Stimulated activated CD4-positive, alpha-beta T cell treated with anti-CD3 and anti-CD28 coated beads, Interleukin-1b, Interleukin-23, amount 100 ng/mL, for 4 hours (primary cell): ENCODE results near the gene LTO1.
"Not testable (repeated sequence)": the region's sequence is repeated elsewhere in the genome, so short reads cannot be mapped to it uniquely, and the experiment has no call there.

ENCODE experiments used
- DNase-seq, 2 donors: peaks; one replicate each; pipeline ENCODE4 v3.0.0-alpha.2; 2020; ENCODE audit warnings: low read depth in 2 of 2

The LTO1 gene

GRCh38 chr11:69700278-69701140 is 25.4 kb upstream of the LTO1 start:
- no peak for DNase-seq

GRCh38 chr11:69699213-69699612 is 24.1 kb upstream of the LTO1 start:
- DNase-seq: no peak

GRCh38 chr11:69698362-69698761 is 23.2 kb upstream of the LTO1 start:
- no peak for DNase-seq

- no peak for DNase-seq
Measured at GRCh38 chr11:69697861-69698260, 22.7 kb upstream of the LTO1 start.

- no peak for DNase-seq
Measured at GRCh38 chr11:69697469-69697843, 22.3 kb upstream of the LTO1 start.

- DNase-seq: no peak
Measured at GRCh38 chr11:69696749-69697468, 21.8 kb upstream of the LTO1 start.

GRCh38 chr11:69695995-69696394 is 20.8 kb upstream of the LTO1 start:
- DNase-seq: not testable (repeated sequence)

- no peak for DNase-seq
Measured at GRCh38 chr11:69695581-69695980, 20.4 kb upstream of the LTO1 start.

GRCh38 chr11:69694781-69695180 is 19.6 kb upstream of the LTO1 start:
- no peak for DNase-seq

GRCh38 chr11:69692422-69692821 is 17.3 kb upstream of the LTO1 start:
- no peak for DNase-seq

GRCh38 chr11:69691463-69691862 is 16.3 kb upstream of the LTO1 start:
- no peak for DNase-seq

GRCh38 chr11:69689484-69690319 is 14.5 kb upstream of the LTO1 start:
- no peak for DNase-seq

- DNase-seq: not testable (repeated sequence)
Measured at GRCh38 chr11:69687969-69688771, 13.0 kb upstream of the LTO1 start.

- no peak for DNase-seq
Measured at GRCh38 chr11:69686856-69687255, 11.7 kb upstream of the LTO1 start.

- DNase-seq: no peak
Measured at GRCh38 chr11:69686452-69686851, 11.3 kb upstream of the LTO1 start.

GRCh38 chr11:69685348-69685747 is 10.2 kb upstream of the LTO1 start:
- DNase-seq: no peak

- DNase-seq: no peak
Measured at GRCh38 chr11:69684651-69685050, 9.5 kb upstream of the LTO1 start.

GRCh38 chr11:69683764-69684333 is 8.7 kb upstream of the LTO1 start:
- DNase-seq: no peak

GRCh38 chr11:69682681-69683326 is 7.7 kb upstream of the LTO1 start:
- no peak for DNase-seq

- no peak for DNase-seq
Measured at GRCh38 chr11:69682221-69682620, 7.1 kb upstream of the LTO1 start.

GRCh38 chr11:69680688-69681087 is 5.5 kb upstream of the LTO1 start:
- no peak for DNase-seq
